ENCODE data around the gene DOK7.

Gene DOK7, protein sequence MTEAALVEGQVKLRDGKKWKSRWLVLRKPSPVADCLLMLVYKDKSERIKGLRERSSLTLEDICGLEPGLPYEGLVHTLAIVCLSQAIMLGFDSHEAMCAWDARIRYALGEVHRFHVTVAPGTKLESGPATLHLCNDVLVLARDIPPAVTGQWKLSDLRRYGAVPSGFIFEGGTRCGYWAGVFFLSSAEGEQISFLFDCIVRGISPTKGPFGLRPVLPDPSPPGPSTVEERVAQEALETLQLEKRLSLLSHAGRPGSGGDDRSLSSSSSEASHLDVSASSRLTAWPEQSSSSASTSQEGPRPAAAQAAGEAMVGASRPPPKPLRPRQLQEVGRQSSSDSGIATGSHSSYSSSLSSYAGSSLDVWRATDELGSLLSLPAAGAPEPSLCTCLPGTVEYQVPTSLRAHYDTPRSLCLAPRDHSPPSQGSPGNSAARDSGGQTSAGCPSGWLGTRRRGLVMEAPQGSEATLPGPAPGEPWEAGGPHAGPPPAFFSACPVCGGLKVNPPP

GRCh38 chr4:3462790-3463415 is at the start of gene DOK7:
Gene DOK7, plus strand, starts transcription at chr4:3463306. Its CDS starts 70 bp downstream, at chr4:3463376.
- DNase-seq (ENCODE audit: low spot score) = peak; percentile 56

- no peak for DNase-seq (ENCODE audit: low spot score)
Observed at GRCh38 chr4:3413675-3414420, 49.3 kb upstream of the DOK7 start.

- no peak for DNase-seq (ENCODE audit: low spot score)
Observed at GRCh38 chr4:3414421-3415279, 48.5 kb upstream of the DOK7 start.

- no peak for DNase-seq (ENCODE audit: low spot score)
Observed at GRCh38 chr4:3415471-3416141, 47.5 kb upstream of the DOK7 start.

DNA sequence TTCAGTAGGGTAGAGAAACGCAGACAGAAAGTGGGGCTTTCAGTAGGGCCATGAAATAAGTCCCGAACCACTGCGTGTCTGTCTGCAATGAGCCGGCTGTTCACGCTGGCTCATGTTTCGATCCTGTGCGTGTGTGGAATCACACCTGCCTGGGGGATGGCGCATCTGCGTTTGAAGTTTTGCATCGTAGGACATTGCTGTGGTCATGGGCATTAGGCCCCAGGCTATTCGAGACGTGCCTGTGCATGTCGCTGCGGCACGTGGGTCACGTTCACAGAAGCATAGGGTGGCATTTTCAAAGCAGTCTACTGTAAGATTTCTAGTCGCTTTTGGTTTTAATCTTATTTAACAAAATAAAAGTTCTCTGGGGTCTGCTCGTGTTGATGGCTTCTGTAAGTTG is 46.8 kb upstream of the DOK7 start:
- DNase-seq (ENCODE audit: low spot score) = no peak

- no peak for DNase-seq (ENCODE audit: low spot score)
Observed at GRCh38 chr4:3416821-3417221, 46.3 kb upstream of the DOK7 start.

DNA sequence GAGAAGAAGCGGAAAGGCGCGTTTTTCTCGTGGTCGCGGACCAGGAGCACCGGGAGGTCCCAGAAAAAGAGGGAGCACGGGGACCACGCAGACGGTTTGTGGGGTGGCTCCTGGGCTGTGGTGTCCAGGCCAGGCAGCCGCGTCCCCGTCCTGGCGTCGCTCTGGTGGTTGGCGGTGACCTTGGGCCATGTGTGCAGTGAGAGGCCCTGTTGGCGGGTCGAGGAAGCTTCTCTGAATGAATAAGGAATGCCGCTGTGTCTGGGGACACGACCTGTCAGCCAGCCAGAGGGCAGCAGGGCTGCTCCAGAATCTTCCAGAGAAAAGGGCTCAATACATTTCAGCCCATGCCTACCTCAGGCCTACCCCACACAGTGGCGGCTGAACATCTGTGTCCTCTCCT is 45.7 kb upstream of the DOK7 start:
- no peak for DNase-seq (ENCODE audit: low spot score)

DNA sequence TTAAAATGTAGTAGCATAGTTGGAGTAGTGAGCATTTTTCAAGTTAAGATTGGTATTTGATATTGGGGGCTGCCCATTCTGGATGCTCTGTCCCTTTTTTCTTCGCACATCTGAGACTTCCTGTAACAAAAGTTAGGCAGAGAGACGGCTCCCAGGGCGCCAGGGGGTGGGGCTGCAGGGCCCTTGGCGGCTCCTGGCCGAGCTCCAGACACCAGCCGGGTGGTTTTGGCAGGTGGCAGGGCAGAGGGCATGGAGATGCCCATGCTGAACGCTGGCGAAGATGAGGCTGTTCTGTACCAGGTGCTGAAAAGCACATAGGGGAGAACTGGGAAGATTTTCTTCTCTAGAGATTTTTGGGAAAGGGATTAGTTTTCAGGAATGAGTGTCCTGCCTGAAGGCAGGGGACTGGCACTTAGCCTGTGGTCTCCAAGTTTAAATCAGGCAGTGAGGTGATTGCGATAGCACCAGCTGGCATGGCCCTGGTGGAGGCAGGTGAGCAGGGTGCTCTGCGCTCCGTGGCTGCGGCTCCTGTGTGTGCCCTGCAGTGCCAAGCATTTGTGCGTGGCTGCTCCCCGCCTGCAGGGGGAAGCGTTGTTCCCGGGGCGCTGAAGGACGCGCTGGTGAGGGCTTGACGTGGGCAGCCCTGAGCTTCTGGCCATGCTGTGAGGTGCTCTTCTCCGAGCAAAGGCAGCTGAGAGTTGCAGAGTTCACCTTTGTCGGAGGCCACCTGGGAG is 44.9 kb upstream of the DOK7 start:
- DNase-seq (ENCODE audit: low spot score) = no peak

- no peak for DNase-seq (ENCODE audit: low spot score)
Observed at GRCh38 chr4:3419836-3420605, 43.1 kb upstream of the DOK7 start.

DNA sequence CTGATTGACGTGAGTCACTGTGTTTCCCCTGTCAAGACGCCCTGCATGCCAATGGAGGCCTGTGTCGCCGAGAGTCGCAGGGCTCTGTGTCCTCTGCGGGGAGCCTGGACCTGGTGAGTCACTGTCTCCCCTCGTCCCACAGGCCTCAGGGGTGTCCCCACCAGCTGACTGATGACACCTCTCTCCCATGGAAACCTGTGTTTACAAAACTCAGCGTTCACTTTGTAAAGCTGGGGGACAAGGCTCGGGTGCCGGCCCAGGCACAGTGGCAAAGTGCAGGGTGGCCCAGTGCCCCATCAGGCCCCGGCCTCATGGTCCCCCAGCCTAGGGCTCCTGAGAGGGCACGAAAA is 42.5 kb upstream of the DOK7 start:
- DNase-seq (ENCODE audit: low spot score) = no peak

DNA sequence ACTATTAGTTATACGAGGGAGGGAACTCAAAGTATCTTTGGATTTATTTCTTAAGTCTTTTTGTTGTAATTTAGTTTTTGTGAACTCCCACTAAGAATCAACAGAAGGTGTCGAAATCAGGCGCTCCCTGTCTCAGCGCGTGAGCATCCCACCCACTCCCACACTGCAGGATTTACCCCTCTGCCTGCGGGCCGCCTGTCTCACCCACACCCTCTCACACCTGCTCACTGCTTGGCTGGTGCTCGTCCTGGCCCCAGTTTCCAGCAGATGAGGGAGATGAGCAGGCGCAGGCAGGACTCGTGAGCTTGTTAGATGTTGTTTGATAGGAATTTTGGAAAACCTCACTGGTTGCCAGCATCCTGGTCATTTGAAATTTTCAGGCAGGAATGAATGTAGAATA is 42.1 kb upstream of the DOK7 start:
- DNase-seq (ENCODE audit: low spot score) = no peak

- no peak for DNase-seq (ENCODE audit: low spot score)
Observed at GRCh38 chr4:3421470-3421869, 41.6 kb upstream of the DOK7 start.

DNA sequence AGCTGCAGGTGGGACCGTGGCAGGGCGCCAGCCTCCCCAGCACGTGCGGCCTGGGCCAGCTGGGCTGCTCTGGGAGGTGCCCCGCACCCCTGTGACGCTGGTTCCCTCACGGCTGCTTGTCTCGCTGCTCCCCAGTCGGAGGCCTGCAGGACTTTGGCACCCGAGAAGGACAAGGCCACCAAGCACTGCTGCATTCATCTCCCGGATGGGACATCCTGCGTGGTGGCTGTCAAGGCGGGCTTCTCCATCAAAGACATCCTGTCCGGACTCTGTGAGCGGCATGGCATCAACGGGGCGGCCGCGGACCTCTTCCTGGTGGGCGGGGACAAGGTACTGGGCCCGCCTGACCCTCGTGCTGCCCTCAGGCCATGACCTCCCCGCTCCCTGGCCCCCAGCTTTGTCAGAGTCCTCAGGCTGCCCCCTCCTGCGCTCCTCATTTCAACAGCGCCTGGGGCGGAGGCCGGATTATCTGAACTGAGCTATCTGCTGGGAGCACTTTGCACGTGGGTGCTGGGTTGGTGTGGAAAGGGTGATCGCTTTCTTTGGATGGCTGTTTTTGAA is 40.8 kb upstream of the DOK7 start:
- DNase-seq (ENCODE audit: low spot score) = no peak

DNA sequence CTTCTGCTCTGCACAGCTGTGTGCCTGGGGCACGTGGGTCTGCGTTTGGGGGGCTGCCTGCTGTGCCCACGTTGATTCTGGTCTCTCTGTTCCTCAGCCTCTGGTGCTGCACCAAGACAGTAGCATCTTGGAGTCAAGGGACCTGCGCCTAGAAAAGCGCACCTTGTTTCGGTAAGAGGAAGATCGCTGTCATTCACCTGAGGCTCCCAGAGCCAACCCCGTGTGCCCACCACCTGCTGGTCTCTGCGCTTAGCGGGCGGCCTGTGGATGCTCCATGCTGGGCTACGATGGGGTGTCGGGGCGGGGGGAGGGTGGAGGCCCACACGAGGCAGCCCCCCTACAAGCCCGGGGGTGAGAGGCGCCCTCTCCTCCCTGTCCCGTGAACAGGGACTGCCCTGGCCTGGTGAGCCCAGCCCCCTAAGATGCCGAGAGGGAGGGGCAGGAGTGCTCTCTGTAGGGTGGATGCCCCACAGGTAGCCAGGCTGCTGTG is 40.3 kb upstream of the DOK7 start:
- DNase-seq (ENCODE audit: low spot score) = no peak

DNA sequence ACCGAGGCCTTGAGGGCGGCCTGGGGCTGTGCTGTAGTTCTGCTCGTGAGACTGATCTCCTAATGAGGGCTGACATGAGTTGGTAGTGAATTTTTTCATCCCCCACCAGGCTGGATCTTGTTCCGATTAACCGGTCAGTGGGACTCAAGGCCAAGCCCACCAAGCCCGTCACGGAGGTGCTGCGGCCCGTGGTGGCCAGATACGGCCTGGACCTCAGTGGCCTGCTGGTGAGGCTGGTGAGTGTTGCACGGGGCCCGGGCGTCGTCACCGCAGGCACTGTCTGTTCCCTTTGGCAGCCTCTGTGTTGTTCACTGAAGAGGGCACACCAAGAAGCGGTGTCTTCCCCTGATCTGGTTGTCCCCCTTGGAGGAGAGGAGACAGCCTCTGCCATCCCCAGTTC is 39.7 kb upstream of the DOK7 start:
- no peak for DNase-seq (ENCODE audit: low spot score)

GRCh38 chr4:3423952-3424351 is 39.2 kb upstream of the DOK7 start:
- DNase-seq (ENCODE audit: low spot score) = no peak

DNA sequence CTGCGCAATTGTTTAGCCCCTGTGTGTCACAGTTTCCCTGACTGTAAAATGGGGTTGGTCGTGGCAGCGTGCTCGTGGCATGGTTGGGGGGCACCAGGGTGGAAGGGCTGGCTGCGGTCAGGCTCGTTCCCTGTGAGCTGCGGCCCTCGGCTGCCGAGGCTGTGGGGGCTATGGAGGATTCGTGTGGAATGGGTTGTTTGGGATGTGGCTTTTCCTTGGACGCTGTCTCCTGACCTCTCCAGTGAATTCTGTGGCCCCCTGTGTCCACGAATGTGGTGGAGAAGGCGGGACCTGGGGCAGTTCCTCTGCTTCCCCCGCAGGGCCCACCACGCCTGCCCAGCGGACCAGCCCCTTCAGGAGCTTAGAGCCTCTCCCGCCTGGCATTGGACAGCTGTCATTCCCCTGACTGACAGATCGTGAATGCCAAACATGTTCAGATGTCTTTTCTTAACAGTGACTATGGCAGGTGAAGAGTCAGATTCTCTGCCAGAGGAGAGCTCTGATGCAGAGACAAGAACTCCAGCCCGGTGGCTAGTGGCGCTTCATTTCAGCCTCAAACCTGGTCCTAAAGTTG is 38.5 kb upstream of the DOK7 start:
- no peak for DNase-seq (ENCODE audit: low spot score)

GRCh38 chr4:3426465-3427133 is 36.5 kb upstream of the DOK7 start:
- no peak for DNase-seq (ENCODE audit: low spot score)

- DNase-seq (ENCODE audit: low spot score) = no peak
Observed at GRCh38 chr4:3427134-3427476, 36.0 kb upstream of the DOK7 start.
